HepG2 (cell line): ENCODE measurements around the gene ARL4D.

ENCODE experiments used
- ARID2 ChIP-seq: sonication (generic); formaldehyde crosslinking; IDR thresholded peaks from 2 replicates; pipeline ENCODE4 v1.8.1; 2022; ENCODE audit warnings: mild to moderate bottlenecking, missing genetic modification reagents, borderline replicate concordance
- MYNN ChIP-seq: sonication (generic); formaldehyde crosslinking; IDR thresholded peaks from 2 replicates; pipeline ENCODE4 v1.4.0; 2020; ENCODE audit warnings: mild to moderate bottlenecking, low read depth, missing genetic modification reagents
- TRIM24 ChIP-seq: sonication (generic); formaldehyde crosslinking; IDR thresholded peaks from 2 replicates; pipeline ENCODE4 v1.8.0; 2022; ENCODE audit warnings: mild to moderate bottlenecking, missing genetic modification reagents
- ZFP1 ChIP-seq: IDR thresholded peaks from 2 replicates; pipeline ENCODE4 v1.6.1; 2016
- TF ChIP-seq, protein P1 (sequence below): sonication (generic); formaldehyde crosslinking; IDR thresholded peaks from 2 replicates; pipeline ENCODE4 v1.5.0; 2020; ENCODE audit warnings: mild to moderate bottlenecking, missing genetic modification reagents

DNA sequence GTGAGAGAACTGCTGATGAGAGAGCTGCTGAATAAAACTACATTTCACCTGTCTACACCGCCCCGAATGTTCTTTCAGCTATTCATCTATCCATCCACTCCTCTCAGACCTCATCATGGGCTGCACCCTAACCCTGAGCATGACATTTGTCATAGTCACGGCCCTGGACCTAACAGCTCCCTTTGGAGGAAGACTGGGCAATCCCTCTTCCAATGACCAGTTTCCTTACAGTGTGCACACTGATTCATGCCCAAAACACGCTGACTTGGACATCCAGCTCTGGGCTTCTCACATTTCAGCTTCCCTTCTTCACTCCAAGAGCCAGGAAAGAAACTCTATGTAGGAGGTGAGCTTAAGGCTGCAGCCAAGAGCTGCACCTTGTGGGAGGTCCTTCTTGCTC lies 41.8 kb upstream of the ARL4D start:
- no peak for TF ChIP-seq MYNN (CRISPR knock-in tag)
- TF ChIP-seq, protein P1, sequence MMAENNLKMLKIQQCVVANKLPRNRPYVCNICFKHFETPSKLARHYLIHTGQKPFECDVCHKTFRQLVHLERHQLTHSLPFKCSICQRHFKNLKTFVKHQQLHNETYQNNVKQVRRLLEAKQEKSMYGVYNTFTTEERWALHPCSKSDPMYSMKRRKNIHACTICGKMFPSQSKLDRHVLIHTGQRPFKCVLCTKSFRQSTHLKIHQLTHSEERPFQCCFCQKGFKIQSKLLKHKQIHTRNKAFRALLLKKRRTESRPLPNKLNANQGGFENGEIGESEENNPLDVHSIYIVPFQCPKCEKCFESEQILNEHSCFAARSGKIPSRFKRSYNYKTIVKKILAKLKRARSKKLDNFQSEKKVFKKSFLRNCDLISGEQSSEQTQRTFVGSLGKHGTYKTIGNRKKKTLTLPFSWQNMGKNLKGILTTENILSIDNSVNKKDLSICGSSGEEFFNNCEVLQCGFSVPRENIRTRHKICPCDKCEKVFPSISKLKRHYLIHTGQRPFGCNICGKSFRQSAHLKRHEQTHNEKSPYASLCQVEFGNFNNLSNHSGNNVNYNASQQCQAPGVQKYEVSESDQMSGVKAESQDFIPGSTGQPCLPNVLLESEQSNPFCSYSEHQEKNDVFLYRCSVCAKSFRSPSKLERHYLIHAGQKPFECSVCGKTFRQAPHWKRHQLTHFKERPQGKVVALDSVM (CRISPR knock-in tag), result no peak
- no peak for TF ChIP-seq ARID2 (CRISPR knock-in tag)
- no peak for TF ChIP-seq ZFP1 (CRISPR knock-in tag)
- TF ChIP-seq TRIM24, result no peak
